COLO668 (cell line): ENCODE results near the gene CADM3.

ENCODE experiments used
- DNase-seq: peaks from one replicate; lab custom pipeline; 2025; ENCODE audit not compliant: unreplicated experiment; lab: John Stamatoyannopoulos, UW

Gene CADM3

GRCh38 chr1:159172614-159173291, 1.3 kb downstream of the CADM3 start:
- DNase-seq = no peak

GRCh38 chr1:159173320-159173719, 1.9 kb downstream of the CADM3 start:
- no peak for DNase-seq

- no peak for DNase-seq
These were observed 4.2 kb downstream of the CADM3 start for GRCh38 chr1:159175571-159175970.

DNA sequence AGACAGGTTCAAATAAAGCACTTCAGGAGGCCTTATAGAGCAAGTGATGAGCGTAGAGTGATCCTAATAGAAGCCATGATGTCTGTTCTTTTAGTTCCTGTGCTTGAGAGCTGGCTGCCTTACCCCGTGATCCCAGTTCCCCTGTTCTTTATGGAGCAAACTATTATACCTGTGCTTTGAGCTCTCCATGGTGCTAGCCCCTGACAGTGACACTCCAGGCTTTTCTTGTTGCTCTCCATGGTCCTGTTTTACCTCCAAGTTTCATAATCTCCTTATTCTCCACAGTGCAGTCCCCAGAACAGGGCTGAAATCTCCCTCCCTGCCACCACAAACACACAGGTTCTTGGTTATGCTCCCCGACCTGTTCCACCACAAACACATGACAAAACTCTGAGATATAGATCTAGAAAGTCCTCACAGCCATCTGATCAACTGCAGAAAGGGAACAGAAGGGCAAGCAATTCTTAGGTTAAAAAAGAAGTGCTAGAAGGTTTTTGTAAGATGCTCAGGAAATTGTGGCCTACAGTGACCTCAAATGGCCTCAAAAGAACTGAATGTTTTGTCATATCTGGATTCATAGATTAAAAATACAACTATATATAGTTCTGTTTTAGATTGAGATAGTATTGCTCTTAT, 6.0 kb downstream of the CADM3 start:
- DNase-seq = no peak

- DNase-seq = no peak
These were observed 8.5 kb downstream of the CADM3 start for GRCh38 chr1:159179906-159180305.

- DNase-seq = no peak
These were observed 9.1 kb downstream of the CADM3 start for GRCh38 chr1:159180516-159180915.

DNA sequence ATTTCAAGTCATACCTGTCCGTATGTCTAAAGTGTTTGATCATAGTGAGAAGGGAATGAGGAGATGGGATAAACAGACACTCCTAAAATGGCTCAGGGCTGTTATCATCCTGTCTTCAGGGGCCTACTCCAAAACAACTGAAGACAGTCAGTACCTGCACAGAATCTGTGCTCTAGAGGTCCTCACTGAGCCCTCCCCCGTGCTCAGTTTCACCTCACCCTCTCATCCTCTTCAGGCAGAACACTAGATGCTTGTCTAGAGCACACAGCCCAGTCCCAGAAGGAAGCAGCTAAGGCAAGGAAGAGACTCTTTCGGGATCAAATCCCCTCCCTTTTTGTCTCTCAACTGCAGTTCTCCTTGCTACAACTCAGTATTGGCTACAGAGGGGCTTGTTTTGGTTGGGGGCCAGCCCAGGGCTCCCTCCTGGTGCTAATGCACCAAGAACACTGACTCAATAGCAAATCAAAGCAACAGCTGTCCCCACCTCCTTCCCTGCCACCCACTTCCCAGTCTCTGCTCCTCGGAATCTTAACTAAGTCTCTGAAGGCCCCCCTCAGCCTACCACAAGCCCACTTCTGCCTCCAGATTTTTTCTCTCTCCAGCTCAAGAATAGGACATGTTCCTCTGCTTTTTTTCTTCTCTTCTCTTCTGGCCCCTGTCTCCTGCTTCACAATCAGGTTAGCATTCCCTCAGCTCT, 10.1 kb downstream of the CADM3 start:
- no peak for DNase-seq

DNA sequence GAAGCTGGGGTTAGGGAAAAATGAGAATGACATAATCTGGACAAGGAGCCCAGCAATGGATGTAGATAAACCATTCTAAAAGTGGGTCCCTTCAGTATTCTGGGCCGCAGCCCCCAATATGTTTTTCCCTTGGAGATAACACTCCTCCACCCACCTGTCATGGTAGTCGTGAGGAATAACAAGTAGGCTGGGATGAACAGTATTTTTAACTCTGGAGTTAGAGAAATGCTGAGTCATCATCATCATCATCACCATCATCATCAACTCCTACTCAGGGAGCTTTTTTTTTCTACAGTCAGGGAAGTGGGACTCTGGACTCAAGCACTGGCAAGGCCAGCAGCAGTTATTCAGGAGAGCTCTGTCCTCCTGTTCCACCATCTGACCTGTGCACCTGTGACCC, 12.8 kb downstream of the CADM3 start:
- no peak for DNase-seq

DNA sequence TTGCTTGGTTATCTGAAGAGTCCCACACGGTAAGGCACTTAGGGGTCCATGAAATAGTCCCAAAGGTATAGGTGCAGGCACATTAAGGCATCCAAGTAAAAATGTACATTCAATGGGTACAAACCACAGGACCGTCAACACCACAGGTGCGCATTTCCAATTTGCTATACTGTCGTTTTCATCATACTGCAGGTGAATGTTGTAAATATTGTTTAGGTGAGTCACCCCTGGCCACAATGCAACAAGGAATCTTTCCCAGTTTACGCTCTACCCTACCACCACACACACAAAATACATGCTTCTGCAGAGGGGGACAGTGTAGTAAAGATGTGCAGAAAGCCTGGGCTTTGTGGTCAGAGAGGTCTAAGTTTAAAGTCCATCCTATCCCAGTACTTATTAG, 13.7 kb downstream of the CADM3 start:
- DNase-seq = no peak

DNA sequence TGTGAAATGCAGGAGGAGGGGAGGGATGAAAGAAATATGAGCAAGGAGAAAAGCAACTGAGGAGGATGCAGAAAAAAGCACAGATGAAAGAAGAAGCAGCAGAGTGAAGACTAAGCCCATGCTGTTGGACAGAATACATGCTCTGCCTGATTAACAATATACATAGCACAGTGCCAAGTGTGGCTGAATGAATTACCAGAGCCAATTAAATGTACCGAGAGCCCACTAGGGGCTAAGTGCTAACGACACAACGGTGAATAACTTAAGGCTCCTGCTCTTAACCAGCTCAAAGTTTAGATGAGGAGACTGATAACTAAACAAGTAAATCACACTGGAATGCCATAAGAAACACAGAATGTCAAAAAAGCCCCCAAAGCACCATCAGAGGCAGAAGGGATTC, 15.6 kb downstream of the CADM3 start:
- no peak for DNase-seq

DNA sequence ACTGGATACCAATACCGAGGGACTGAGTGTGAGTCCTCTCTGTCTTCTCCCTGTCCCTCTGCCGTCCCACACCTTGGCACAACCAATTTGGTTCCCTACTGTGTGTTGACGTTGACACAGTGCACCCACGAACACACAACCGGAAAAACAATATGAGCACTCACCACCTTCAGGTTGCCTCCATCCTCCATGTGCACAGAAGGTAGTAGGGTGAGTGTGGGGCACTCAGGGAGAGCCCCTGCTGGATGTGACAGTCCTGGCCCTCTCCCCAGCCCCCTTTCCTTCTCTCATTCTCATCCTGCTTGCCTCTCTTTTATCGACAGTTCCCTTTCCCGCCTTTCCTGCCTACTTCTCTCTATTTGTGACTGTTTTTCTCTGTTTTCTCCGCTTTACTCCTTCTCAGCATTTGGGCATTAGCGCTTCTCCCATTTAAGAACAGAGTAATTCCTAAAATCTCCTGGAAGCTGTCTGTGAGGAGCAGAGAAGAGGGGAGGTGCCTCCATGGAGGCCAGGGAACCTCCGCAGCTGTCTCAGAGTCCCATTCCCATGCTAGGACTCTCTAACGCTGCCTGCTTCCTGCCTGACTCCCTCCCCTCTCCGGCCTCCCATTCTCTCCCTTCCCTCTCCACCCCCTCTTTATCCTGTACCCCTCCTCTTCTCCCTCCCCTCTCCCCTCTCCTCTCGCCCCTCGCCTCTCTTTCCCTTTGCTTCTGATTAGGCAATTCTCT, 16.4 kb downstream of the CADM3 start:
- no peak for DNase-seq

- no peak for DNase-seq
These were observed 17.0 kb downstream of the CADM3 start for GRCh38 chr1:159188375-159188788.

DNA sequence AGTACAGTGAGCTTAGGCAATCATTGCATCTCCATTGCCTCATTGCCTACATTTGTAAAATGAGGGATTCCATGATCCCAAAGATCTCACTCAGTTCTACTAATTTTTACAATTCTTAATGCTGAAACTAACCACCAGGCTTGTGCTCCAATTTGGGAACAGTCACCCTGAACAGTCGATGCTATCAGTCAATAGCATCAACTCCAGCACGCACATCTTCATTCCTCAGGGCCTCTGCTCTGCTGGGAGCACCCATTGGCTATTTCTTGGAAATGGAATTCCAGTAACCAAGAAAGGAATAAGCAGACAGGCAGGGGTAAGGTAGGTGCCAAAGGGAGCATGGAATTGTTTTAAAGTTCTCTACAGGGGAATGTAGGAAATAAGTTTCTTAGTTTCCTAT, 19.0 kb downstream of the CADM3 start:
- no peak for DNase-seq

GRCh38 chr1:159196543-159196942, 25.1 kb downstream of the CADM3 start:
- DNase-seq = no peak

GRCh38 chr1:159197561-159198557, 26.4 kb downstream of the CADM3 start:
- DNase-seq = peak; percentile 25

DNA sequence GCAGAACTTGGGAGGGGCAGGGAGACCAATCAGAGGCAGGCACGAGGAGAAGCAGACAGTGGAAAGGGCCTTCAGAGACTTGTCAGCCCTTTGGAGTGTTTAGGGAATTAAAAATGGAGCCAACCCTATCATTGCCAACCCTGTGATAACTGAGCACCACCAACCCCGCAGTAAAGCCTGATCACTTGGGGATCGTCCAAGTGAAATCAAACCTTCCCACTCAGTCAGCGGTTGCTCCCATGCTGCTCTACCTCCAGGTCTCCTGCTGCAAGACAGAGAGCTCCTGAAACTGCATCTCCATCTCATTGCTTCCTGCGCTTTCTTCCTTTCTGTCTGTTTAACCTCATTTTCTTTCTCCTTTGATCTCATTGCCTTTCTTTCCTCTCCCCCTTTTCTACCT, 28.5 kb downstream of the CADM3 start:
- no peak for DNase-seq

GRCh38 chr1:159200769-159201168, 29.4 kb downstream of the CADM3 start:
- DNase-seq = no peak

- no peak for DNase-seq
These were observed 30.2 kb downstream of the CADM3 start for GRCh38 chr1:159201642-159202041.

GRCh38 chr1:159203610-159204009, 32.2 kb downstream of the CADM3 start:
- no peak for DNase-seq
